Spinal cord (tissue), 10 donors: ENCODE measurements around the gene MYO1D. TPM values are rescaled to one million over a fixed set of nuclear protein-coding genes. Genes with fewer than 3 reads are reported as not detected.
"Not testable (repeated sequence)": the region's sequence is repeated elsewhere in the genome, so short reads cannot be mapped to it uniquely, and the experiment has no call there.

Source experiments
- DNase-seq, 6 donors: peaks; one replicate each; pipeline versions ENCODE4 v3.0.0 to v3.0.0-alpha.2; 2013 to 2015; ENCODE audit warnings: low spot score in 6 of 6, low read depth in 4 of 6
- H3K27ac ChIP-seq: one replicate; pipeline ENCODE4 v1.5.1; 2013; ENCODE audit warnings: low read depth, low read length, control low read depth
- H3K27me3 ChIP-seq: one replicate; pipeline ENCODE4 v1.6.1; 2013; ENCODE audit warnings: low read length; ENCODE audit not compliant: control insufficient read depth, insufficient read depth
- H3K36me3 ChIP-seq: one replicate; pipeline ENCODE4 v1.6.1; 2013; ENCODE audit warnings: low read length; ENCODE audit not compliant: control insufficient read depth, insufficient read depth
- H3K4me1 ChIP-seq: one replicate; pipeline ENCODE4 v1.6.1; 2013; ENCODE audit warnings: low read length; ENCODE audit not compliant: control insufficient read depth, insufficient read depth
- H3K4me3 ChIP-seq: one replicate; pipeline ENCODE4 v1.5.1; 2013; ENCODE audit warnings: low read depth, low read length, control low read depth
- H3K9me3 ChIP-seq: one replicate; pipeline ENCODE4 v1.6.1; 2013; ENCODE audit warnings: low read length; ENCODE audit not compliant: control insufficient read depth, insufficient read depth
- WGBS: methylation state at CpG from one replicate; pipeline ENCODE4 v1.1.5; 2013; ENCODE audit warnings: missing lambda C conversion rate; ENCODE audit not compliant: insufficient coverage; 5-methylcytosine and 5-hydroxymethylcytosine counted together
- polyA plus RNA-seq, 2 donors: library from polyadenylated mRNA; unstranded; fragments of 120-200 nt; gene quantifications; one replicate each; pipeline ENCODE4 v1.2.1, GENCODE V29; 2013; ENCODE audit not compliant: insufficient read length in 2 of 2
- total RNA-seq, 2 donors: library from RNA; depleted of rRNA in 1 of 2; stranded (reverse); fragments of 120-200 nt in 1 of 2; fragments of >200 nt in 1 of 2; gene quantifications; one replicate each; pipeline versions ENCODE4 v1.2.3 to v1.2.4, GENCODE V29; 2013 to 2014
- donor health status: healthy.

The MYO1D gene
- total and polyA plus RNA-seq, 4 donors: 5.0 to 29.1 (median 9.2) TPM

DNA sequence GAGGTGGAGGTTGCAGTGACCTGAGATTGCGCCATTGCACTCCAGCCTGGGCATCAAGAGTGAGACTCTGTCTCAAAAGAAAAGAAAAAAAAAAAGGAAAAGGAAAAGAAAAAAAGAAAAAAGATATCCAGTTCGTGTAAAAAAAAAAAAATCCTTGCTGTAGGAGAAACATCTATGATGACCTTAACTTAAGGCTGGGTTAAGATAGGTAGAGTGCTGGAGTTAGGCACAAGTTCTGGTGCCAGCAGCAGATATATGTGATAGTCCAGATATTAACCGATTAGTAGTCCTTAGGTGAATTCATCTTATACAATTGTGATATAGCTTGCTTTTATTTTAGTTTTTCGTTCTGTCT is 415.4 kb downstream of the MYO1D start:
- no peak overlapping the region for H3K27ac ChIP-seq
- no peaks in the 10 kb centered on the region for H3K4me1 ChIP-seq
- H3K36me3 ChIP-seq: peaks cover 51% of the 10 kb centered on the region
- 69% methylated on average over 2 of the region's 4 CpGs for WGBS
- DNase-seq: no peak
- no peaks in the 10 kb centered on the region for H3K27me3 ChIP-seq
- H3K9me3 ChIP-seq: no peaks in the 10 kb centered on the region
- H3K4me3 ChIP-seq: no peak overlapping the region

DNA sequence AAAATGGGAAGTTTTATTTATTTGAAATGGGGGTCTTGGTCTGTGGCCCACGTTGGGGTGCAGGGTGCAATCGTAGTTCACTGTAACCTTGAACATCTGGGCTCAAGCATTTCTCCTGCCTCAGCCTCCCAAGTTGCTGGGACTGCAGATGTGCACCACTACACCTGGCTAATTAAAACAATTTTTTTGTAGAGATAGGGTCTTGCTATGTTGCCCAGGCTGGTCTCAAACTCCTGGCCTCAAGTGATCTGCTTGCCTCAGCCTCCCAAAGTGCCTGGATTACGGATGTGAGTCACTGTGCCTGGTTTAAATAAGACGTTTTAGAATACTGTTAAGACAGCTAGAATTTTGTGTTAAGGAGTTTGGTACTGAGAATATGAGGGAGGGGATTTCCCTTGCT is 416.9 kb downstream of the MYO1D start:
- WGBS: 100% methylated on average over 2 of the region's 4 CpGs
- Histone ChIP-seq H3K4me1 (no peaks in the 10 kb centered on the region), H3K27ac (no peak overlapping the region), H3K4me3 (no peak overlapping the region), H3K9me3 (no peaks in the 10 kb centered on the region), H3K27me3 (no peaks in the 10 kb centered on the region), H3K36me3 (peaks cover 51% of the 10 kb centered on the region)
- DNase-seq: no peak

DNA sequence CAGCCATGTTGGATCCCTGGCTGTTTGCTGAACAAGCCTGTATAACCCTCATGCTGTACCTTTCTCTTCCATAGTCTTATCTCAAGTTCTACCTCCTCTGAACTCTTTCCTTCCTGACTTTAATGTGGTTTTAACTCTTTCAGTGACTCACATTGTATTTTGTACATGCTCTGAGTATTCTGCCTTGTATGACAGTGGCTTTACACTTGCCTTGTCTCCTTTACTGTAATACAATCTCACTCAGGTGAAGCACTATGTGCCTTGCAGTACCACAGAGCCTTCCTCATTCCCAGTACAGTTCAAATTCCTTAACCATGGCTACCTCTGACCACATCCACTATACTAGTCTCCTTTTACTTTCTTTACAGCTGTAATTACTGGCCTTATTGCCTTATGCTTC is 418.6 kb downstream of the MYO1D start:
- Histone ChIP-seq H3K36me3 (peaks cover 57% of the 10 kb centered on the region), H3K27ac (no peak overlapping the region), H3K9me3 (no peaks in the 10 kb centered on the region), H3K4me3 (no peak overlapping the region), H3K4me1 (no peaks in the 10 kb centered on the region), H3K27me3 (no peaks in the 10 kb centered on the region)
- no peak for DNase-seq

DNA sequence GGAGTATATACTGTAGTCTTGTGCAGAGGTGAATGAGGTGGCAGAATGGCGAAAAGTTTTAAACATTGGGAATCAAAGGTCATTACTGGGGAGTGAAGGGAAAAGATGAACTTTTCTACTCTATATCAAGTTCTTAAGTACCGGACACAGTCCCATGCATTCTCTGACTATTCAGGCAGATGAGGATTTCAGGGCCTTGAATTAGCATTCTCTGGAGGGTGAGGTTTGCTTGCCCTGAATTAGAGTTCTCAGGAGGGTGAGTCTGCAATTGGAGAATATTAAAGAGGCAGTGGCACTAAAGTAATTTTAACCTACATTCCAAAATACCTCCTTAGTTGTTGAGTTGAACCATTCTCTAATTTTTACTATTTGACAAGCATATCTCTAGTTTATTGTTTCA is 423.6 kb downstream of the MYO1D start:
- Histone ChIP-seq H3K4me1 (no peaks in the 10 kb centered on the region), H3K4me3 (no peak overlapping the region), H3K36me3 (peaks cover 40% of the 10 kb centered on the region), H3K27ac (no peak overlapping the region), H3K9me3 (no peaks in the 10 kb centered on the region), H3K27me3 (no peaks in the 10 kb centered on the region)
- WGBS: no CpG with 5 or more reads among the region's 2 CpGs
- no peak for DNase-seq

DNA sequence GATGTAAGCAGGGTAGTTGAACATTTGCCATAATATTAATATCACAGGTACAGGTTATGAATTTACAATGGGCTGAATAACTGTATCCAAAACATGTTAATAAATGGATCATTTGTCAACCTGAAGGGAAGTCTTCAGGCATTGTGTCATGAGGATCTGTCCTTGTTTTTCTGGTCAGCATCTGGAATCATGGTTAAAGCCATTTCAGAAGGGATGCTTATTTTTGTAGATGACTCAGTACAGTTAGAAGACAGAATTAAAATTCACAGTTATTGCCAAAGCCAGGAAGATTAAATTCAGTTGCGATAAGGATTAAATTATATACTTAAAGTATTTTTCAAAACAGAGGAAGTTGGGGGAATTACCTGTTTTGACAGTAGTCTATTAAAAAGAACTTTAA is 424.6 kb downstream of the MYO1D start:
- Histone ChIP-seq H3K36me3 (peaks cover 44% of the 10 kb centered on the region), H3K4me1 (no peaks in the 10 kb centered on the region), H3K9me3 (no peaks in the 10 kb centered on the region), H3K4me3 (no peak overlapping the region), H3K27me3 (no peaks in the 10 kb centered on the region), H3K27ac (no peak overlapping the region)
- WGBS: no CpG with 5 or more reads among the region's 1 CpG
- DNase-seq: no peak

DNA sequence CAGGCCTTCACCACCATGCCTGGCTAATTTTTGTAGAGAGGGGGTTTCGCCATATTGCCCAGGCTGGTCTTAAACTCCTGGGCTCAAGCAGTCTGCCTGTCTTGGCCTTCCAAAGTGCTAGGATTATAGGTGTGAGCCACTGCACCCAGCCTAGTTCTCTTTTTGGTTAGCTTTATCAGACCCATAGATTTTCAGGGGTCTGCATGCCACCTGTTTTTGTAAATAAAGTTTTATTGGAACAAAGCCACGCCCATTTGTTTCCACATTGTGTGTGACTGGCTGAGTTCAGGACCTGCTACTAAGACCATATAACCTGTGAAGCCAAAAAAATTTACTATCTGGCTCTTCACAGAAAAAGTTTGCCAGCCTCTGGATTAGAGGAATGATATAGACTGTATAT is 425.0 kb downstream of the MYO1D start:
- DNase-seq: no peak
- Histone ChIP-seq H3K27me3 (no peaks in the 10 kb centered on the region), H3K27ac (no peak overlapping the region), H3K36me3 (peaks cover 42% of the 10 kb centered on the region), H3K4me3 (no peak overlapping the region), H3K4me1 (no peaks in the 10 kb centered on the region), H3K9me3 (no peaks in the 10 kb centered on the region)
- WGBS: 100% methylated on average over 1 of the region's 2 CpGs

DNA sequence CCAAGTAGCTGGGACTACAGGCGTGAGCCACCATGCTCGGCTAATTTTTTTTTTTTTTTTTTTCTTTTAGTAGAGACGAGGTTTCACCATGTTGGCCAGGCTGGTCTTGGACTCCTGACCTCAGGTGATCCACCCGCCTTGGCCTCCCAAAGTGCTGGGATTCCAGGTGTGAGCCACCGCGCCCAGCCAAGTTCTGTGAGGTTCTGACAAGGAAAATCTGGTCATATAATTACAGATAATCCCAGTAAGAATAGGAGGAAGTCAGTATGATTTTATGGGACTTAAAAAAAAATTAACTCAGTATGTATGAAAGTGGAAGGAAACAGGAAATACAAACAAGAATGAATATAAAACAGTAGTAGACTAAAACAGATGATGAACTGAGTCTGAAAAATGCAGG is 426.5 kb downstream of the MYO1D start:
- H3K27me3 ChIP-seq, H3K4me1 ChIP-seq, DNase-seq, H3K27ac ChIP-seq, H3K4me3 ChIP-seq, H3K9me3 ChIP-seq: not testable (repeated sequence)
- H3K36me3 ChIP-seq: peaks cover 33% of the 10 kb centered on the region
- WGBS: no CpG with 5 or more reads among the region's 6 CpGs

DNA sequence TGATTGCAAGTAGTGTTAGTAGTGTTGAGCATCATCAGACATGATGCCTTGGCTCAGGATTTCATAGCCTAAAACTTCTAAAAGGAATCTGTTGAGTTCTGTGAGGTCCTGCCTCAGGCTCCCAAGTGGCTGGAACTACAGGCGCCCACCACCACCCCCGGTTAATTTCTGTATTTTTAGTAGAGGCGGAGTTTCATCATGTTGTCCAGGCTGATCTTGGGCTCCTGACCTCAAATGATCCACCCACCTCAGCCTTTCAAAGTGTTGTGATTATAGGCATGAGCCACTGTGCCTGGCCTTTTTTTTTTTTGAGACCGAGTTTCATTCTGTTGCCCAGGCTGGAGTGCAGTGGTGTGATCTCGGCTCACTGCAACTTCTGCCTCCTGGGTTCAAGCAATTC is 427.0 kb downstream of the MYO1D start:
- Histone ChIP-seq H3K9me3 (no peaks in the 10 kb centered on the region), H3K36me3 (peaks cover 30% of the 10 kb centered on the region), H3K4me1 (no peaks in the 10 kb centered on the region), H3K4me3 (no peak overlapping the region), H3K27me3 (no peaks in the 10 kb centered on the region), H3K27ac (no peak overlapping the region)
- DNase-seq: no peak
- WGBS: 94% methylated on average over 3 of the region's 5 CpGs

DNA sequence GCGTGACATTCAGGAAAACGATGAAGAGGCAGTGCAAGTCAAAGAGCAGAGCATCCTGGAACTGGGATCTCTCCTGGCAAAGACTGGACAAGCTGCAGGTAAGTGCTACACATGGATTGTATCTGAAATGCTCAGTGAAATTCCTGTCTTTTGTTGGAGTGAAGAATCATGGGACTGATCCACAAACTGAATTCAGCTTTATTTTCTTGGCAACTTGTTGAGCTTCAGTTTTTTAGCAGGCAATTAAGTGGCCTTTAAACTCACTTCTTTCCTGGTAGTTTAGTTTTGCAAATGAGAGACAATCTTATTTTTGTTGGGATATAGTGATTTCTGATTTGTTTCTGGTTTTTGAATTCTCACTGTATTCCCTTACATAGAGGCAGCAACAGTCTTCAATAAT is 430.0 kb downstream of the MYO1D start:
- H3K27me3 ChIP-seq: no peaks in the 10 kb centered on the region
- no peak overlapping the region for H3K4me3 ChIP-seq
- H3K27ac ChIP-seq: no peak overlapping the region
- H3K36me3 ChIP-seq: peaks cover 22% of the 10 kb centered on the region
- H3K4me1 ChIP-seq: peaks cover 6% of the 10 kb centered on the region
- DNase-seq: no peak
- H3K9me3 ChIP-seq: no peaks in the 10 kb centered on the region
- WGBS: 80% methylated on average over 2 of the region's 2 CpGs

DNA sequence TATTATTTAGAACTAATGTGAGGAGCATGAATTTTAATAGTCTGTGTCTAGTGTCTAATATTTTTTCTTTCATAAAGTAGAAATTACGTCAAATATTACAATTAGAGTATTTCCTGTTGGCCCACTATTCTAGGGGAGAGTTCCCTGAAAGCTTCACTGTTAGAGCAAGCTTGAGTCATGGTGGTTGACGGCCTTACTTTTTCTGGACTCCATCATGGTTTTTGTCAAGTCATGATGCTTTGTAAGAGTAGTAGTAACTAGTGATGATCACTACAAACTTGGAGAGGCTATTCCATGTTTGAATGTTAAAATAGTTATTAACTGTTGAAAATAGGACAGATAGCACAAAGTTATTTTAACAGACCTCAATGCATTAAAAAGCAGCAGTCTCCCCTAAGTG is 431.0 kb downstream of the MYO1D start:
- peaks cover 17% of the 10 kb centered on the region for H3K36me3 ChIP-seq
- H3K27me3 ChIP-seq: no peaks in the 10 kb centered on the region
- WGBS: 92% methylated on average over 1 of the region's 2 CpGs
- no peak overlapping the region for H3K4me3 ChIP-seq
- H3K9me3 ChIP-seq: no peaks in the 10 kb centered on the region
- H3K4me1 ChIP-seq: peaks cover 6% of the 10 kb centered on the region
- H3K27ac ChIP-seq: no peak overlapping the region
- DNase-seq: no peak
